CD8-positive, alpha-beta memory T cell (primary cell): ENCODE data around the gene TMEM200A. TPM values are rescaled to one million over a fixed set of nuclear protein-coding genes. Genes with fewer than 3 reads are reported as not detected.
A peak's percentile ranks its signal among the peaks of the same experiment; 100 is the strongest.

Experiments used
- CTCF ChIA-PET: fragments of 350-600 bp; sonication (Branson Sonifier 250); formaldehyde crosslinking; loops from one replicate; lab custom pipeline; 2021; ENCODE audit warnings: antibody characterized with exemption; lab: Charles Lee
- POLR2A ChIA-PET: fragments of 350-600 bp; sonication (Branson Sonifier 250); formaldehyde crosslinking; loops from one replicate; lab custom pipeline; 2021; ENCODE audit warnings: antibody characterized with exemption; lab: Charles Lee
- DNase-seq, 5 donors: peaks; one replicate each; pipeline versions ENCODE4 v3.0.0 to v3.0.0-alpha.2; 2020 to 2022; ENCODE audit warnings: mixed read lengths in 1 of 5
- H3K27ac ChIP-seq: one replicate; pipeline ENCODE4 v1.7.0; 2013; ENCODE audit warnings: low read depth, mild to moderate bottlenecking, low read length, moderate library complexity
- H3K27me3 ChIP-seq: 2 replicates; pipeline ENCODE4 v1.7.0; 2013; ENCODE audit warnings: low read length, mild to moderate bottlenecking; ENCODE audit not compliant: insufficient read depth, poor library complexity, severe bottlenecking
- H3K36me3 ChIP-seq: 2 replicates; pipeline ENCODE4 v1.7.0; 2013; ENCODE audit warnings: mild to moderate bottlenecking, low read length, moderate library complexity; ENCODE audit not compliant: insufficient read depth
- H3K4me1 ChIP-seq: 2 replicates; pipeline ENCODE4 v1.7.0; 2013; ENCODE audit warnings: mild to moderate bottlenecking, low read length, moderate library complexity; ENCODE audit not compliant: insufficient read depth
- H3K4me3 ChIP-seq: 2 replicates; pipeline ENCODE4 v1.7.0; 2013; ENCODE audit warnings: mild to moderate bottlenecking, low read length
- H3K9me3 ChIP-seq: 2 replicates; pipeline ENCODE4 v1.7.0; 2013; ENCODE audit warnings: mild to moderate bottlenecking, low read length
- H3K27ac Mint-ChIP-seq, 8 donors: one replicate each; pipeline ENCODE4 v1.8.0; 2020 to 2021; ENCODE audit warnings: mixed read lengths in 8 of 8, mild to moderate bottlenecking in 6 of 8, inconsistent platforms in 3 of 8, moderate library complexity in 3 of 8
- H3K27me3 Mint-ChIP-seq, 2 donors: one replicate each; pipeline ENCODE4 v1.8.0; 2020 to 2021; ENCODE audit warnings: mixed read lengths in 2 of 2, mild to moderate bottlenecking in 1 of 2, moderate library complexity in 1 of 2
- H3K36me3 Mint-ChIP-seq, 3 donors: one replicate each; pipeline ENCODE4 v1.8.0; 2020 to 2021; ENCODE audit warnings: mixed read lengths in 3 of 3, inconsistent platforms in 1 of 3, mild to moderate bottlenecking in 1 of 3
- H3K4me1 Mint-ChIP-seq, 3 donors: one replicate each; pipeline ENCODE4 v1.8.0; 2020 to 2021; ENCODE audit warnings: mixed read lengths in 3 of 3, inconsistent platforms in 1 of 3, mild to moderate bottlenecking in 1 of 3
- H3K4me3 Mint-ChIP-seq, 7 donors: one replicate each; pipeline ENCODE4 v1.8.0; 2020 to 2021; ENCODE audit warnings: mixed read lengths in 7 of 7, mild to moderate bottlenecking in 6 of 7, moderate library complexity in 4 of 7, inconsistent platforms in 2 of 7
- H3K9me3 Mint-ChIP-seq, 5 donors: one replicate each; pipeline ENCODE4 v1.8.0; 2020 to 2022; ENCODE audit warnings: mixed read lengths in 5 of 5, mild to moderate bottlenecking in 3 of 5, moderate library complexity in 2 of 5, inconsistent platforms in 1 of 5
- polyA plus RNA-seq: library from polyadenylated mRNA; unstranded; fragments of 300-500 nt; fragmentation: Illumina TruSeq; gene quantifications from one replicate; pipeline ENCODE4 v1.2.3, GENCODE V29; 2021
- total RNA-seq, 2 experiments: library from RNA; stranded (reverse); gene quantifications; one replicate each; pipeline ENCODE4 v1.2.3, GENCODE V29; 2021

Gene TMEM200A
- total and polyA plus RNA-seq, 3 experiments from 2014 or later = 1.4 to 1.7 (median 1.5) TPM

DNA sequence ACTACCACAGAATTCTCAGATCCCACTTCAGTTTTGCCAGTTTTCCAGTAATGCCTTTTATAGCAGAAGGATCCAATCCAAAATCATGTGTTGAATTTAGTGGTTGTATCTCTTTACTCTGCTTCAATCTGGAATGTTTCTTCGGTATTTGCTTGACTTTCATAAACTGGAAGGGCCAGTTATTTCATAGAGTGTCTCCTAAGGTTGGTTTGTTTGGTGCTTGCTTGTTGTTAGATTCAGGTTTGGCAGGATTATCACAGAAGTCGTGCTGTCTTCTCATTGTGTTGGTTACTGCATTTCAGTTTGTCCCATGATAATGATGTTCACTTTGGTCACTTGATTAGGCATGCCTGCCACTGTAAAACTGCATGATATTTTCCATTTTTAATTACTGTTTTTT, 45.7 kb downstream of the TMEM200A start:
- no peak overlapping the region for H3K4me3 Mint-ChIP-seq
- no peak overlapping the region for H3K27ac Mint-ChIP-seq
- POLR2A ChIA-PET = no interaction called here
- no peaks in the 10 kb centered on the region for H3K4me1 ChIP-seq
- H3K36me3 ChIP-seq = no peaks in the 10 kb centered on the region
- peaks cover 0 to 12% (median 2%) of the 10 kb centered on the region in 3 donors for H3K36me3 Mint-ChIP-seq
- CTCF ChIA-PET = no interaction called here
- H3K9me3 Mint-ChIP-seq = peaks cover 0 to 4% (median 0%) of the 10 kb centered on the region in 5 donors
- peaks cover 0 to 3% of the 10 kb centered on the region in 2 donors for H3K27me3 Mint-ChIP-seq
- H3K4me3 ChIP-seq = no peak overlapping the region
- peaks cover 0 to 11% (median under 1%) of the 10 kb centered on the region in 3 donors for H3K4me1 Mint-ChIP-seq
- H3K27ac ChIP-seq = no peak overlapping the region
- H3K27me3 ChIP-seq = no peaks in the 10 kb centered on the region
- no peaks in the 10 kb centered on the region for H3K9me3 ChIP-seq
- no peak for DNase-seq

DNA sequence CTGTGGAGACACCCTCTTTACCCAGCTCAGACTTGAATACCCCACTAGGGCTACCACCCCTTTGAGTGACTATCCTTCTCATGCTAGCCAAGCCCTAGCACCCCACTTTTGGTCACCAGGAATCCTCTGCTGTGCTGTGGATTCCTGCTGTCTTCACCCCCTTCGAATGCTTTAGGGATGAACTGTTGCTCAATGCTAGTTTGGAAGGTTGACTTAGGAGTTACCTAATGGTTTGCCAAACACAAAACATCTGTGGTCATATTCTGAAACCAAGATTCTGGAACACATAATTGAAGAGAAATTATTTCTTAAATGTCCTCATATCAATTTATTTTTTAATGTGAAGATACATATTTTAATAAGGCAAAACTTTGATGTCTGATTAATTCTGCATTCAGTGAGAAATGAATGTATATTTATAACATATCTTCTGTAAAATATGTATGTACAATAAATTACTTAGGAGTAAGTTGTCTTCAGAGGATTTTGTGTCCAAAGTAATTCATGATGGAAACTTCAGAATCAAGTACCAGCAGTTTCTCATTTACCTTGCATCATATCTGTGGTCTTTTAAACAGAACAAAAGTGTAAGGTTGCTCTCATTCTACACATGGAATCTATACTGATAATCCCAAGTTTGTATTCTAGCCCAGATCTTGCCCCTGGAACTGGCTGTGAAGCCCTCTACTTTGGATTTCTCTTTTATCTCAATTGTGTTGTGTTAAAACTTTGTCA, 46.9 kb downstream of the TMEM200A start:
- H3K9me3 Mint-ChIP-seq = peaks cover 0 to 4% (median 0%) of the 10 kb centered on the region in 5 donors
- no peaks in the 10 kb centered on the region for H3K36me3 ChIP-seq
- H3K4me1 Mint-ChIP-seq = peaks cover 0 to 10% (median 5%) of the 10 kb centered on the region in 3 donors
- no peak overlapping the region for H3K27ac ChIP-seq
- peaks cover 0 to 12% (median 2%) of the 10 kb centered on the region in 3 donors for H3K36me3 Mint-ChIP-seq
- no peak overlapping the region for H3K4me3 Mint-ChIP-seq
- H3K27me3 Mint-ChIP-seq = peaks cover 0 to 3% of the 10 kb centered on the region in 2 donors
- no peak for DNase-seq
- CTCF ChIA-PET = no interaction called here
- H3K27ac Mint-ChIP-seq = no peak overlapping the region
- H3K4me1 ChIP-seq = no peaks in the 10 kb centered on the region
- no peak overlapping the region for H3K4me3 ChIP-seq
- no peaks in the 10 kb centered on the region for H3K27me3 ChIP-seq
- no peaks in the 10 kb centered on the region for H3K9me3 ChIP-seq
- POLR2A ChIA-PET = no interaction called here

- no peaks in the 10 kb centered on the region for H3K9me3 ChIP-seq
- peaks cover 2 to 10% (median 8%) of the 10 kb centered on the region in 3 donors for H3K4me1 Mint-ChIP-seq
- peak overlapping the region in 1 of 8 donors; percentile 25 for H3K27ac Mint-ChIP-seq
- H3K27me3 Mint-ChIP-seq = no peaks in the 10 kb centered on the region
- H3K9me3 Mint-ChIP-seq = no peaks in the 10 kb centered on the region
- H3K27ac ChIP-seq = no peak overlapping the region
- CTCF ChIA-PET = no interaction called here
- H3K36me3 Mint-ChIP-seq = peaks cover 0 to 7% (median 6%) of the 10 kb centered on the region in 3 donors
- H3K36me3 ChIP-seq = no peaks in the 10 kb centered on the region
- no peaks in the 10 kb centered on the region for H3K4me1 ChIP-seq
- no peak for DNase-seq
- H3K4me3 ChIP-seq = no peak overlapping the region
- POLR2A ChIA-PET = no interaction called here
- no peak overlapping the region for H3K4me3 Mint-ChIP-seq
- H3K27me3 ChIP-seq = no peaks in the 10 kb centered on the region
Measured at GRCh38 chr6:130417951-130418350, 52.1 kb downstream of the TMEM200A start.

GRCh38 chr6:130420911-130421310, 55.1 kb downstream of the TMEM200A start:
- H3K9me3 ChIP-seq = no peaks in the 10 kb centered on the region
- no peaks in the 10 kb centered on the region for H3K36me3 ChIP-seq
- no peak for DNase-seq
- no peaks in the 10 kb centered on the region for H3K27me3 ChIP-seq
- Mint-ChIP-seq H3K36me3 (peaks cover 0 to 6% (median 5%) of the 10 kb centered on the region in 3 donors), H3K4me1 (peaks cover 2 to 10% (median 8%) of the 10 kb centered on the region in 3 donors), H3K4me3 (peak overlapping the region in 1 of 7 donors; percentile 5), H3K27me3 (no peaks in the 10 kb centered on the region), H3K27ac (no peak overlapping the region), H3K9me3 (no peaks in the 10 kb centered on the region)
- no peak overlapping the region for H3K27ac ChIP-seq
- H3K4me1 ChIP-seq = no peaks in the 10 kb centered on the region
- ChIA-PET POLR2A (no interaction called here), CTCF (interaction anchor here (1.0 kb wide), 1 partner anchor 37 kb away, joined by 3 read pairs; no protein-coding TSS in a partner anchor)
- H3K4me3 ChIP-seq = no peak overlapping the region

- no peaks in the 10 kb centered on the region for H3K4me1 ChIP-seq
- no peak overlapping the region for H3K27ac Mint-ChIP-seq
- H3K4me3 Mint-ChIP-seq = no peak overlapping the region
- no peak overlapping the region for H3K27ac ChIP-seq
- no peak for DNase-seq
- ChIA-PET POLR2A (no interaction called here), CTCF (interaction anchor here (1.0 kb wide), 1 partner anchor 36 kb away, joined by 3 read pairs; no protein-coding TSS in a partner anchor)
- no peak overlapping the region for H3K4me3 ChIP-seq
- H3K27me3 ChIP-seq = no peaks in the 10 kb centered on the region
- H3K36me3 ChIP-seq = no peaks in the 10 kb centered on the region
- peaks cover 0 to 6% (median 5%) of the 10 kb centered on the region in 3 donors for H3K36me3 Mint-ChIP-seq
- no peaks in the 10 kb centered on the region for H3K9me3 Mint-ChIP-seq
- peaks cover 2 to 9% (median 8%) of the 10 kb centered on the region in 3 donors for H3K4me1 Mint-ChIP-seq
- no peaks in the 10 kb centered on the region for H3K27me3 Mint-ChIP-seq
- H3K9me3 ChIP-seq = no peaks in the 10 kb centered on the region
Measured at GRCh38 chr6:130421585-130421984, 55.8 kb downstream of the TMEM200A start.

DNA sequence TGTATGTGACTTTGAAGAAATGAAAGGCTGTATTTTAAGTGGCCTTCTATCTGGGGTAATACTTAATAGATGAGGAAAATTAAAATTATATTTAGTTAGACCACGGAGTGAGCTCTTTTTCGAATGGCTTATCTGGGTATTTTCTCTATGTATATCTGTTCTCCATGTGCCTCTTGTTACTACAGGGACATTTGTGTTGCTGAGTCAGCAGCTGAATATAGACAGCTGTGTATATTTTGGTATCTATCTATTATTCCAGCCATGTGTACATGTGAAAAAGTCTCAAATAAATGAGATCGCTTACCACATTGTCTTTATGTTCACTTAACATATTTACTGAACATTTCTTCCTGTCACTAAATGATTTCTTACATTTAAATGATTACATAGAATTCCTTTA, 57.2 kb downstream of the TMEM200A start:
- Mint-ChIP-seq H3K9me3 (no peaks in the 10 kb centered on the region), H3K4me3 (no peak overlapping the region), H3K4me1 (peaks cover under 1 to 2% (median 1%) of the 10 kb centered on the region in 3 donors), H3K36me3 (peaks cover 0 to 6% (median 5%) of the 10 kb centered on the region in 3 donors), H3K27ac (no peak overlapping the region), H3K27me3 (no peaks in the 10 kb centered on the region)
- Histone ChIP-seq H3K4me3 (no peak overlapping the region), H3K27me3 (no peaks in the 10 kb centered on the region), H3K4me1 (no peaks in the 10 kb centered on the region), H3K27ac (no peak overlapping the region), H3K9me3 (no peaks in the 10 kb centered on the region), H3K36me3 (no peaks in the 10 kb centered on the region)
- POLR2A ChIA-PET = no interaction called here
- CTCF ChIA-PET = no interaction called here
- DNase-seq = no peak

DNA sequence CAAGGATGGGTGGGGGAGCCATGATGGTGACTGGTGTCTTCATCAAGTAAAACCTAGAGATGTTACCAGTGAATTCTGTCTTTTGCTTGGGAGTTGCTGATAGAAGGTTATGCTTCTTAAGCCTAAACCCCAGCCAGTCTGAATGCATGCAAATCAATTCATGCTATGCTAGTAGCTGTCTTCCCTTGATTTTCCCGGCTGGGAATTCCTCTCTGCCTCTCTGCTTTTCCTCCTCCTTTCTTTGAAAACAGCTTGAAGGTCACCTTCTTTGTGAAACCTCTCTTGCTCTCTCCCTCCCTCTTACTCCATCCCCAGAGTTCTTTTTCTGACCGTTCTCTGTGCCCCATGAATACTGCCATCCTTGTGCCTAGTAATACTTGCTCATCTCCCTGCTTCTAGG, 58.9 kb downstream of the TMEM200A start:
- H3K27ac ChIP-seq = no peak overlapping the region
- no peak overlapping the region for H3K4me3 Mint-ChIP-seq
- no peaks in the 10 kb centered on the region for H3K9me3 Mint-ChIP-seq
- H3K36me3 Mint-ChIP-seq = peaks cover 0 to 6% (median 5%) of the 10 kb centered on the region in 3 donors
- H3K9me3 ChIP-seq = no peaks in the 10 kb centered on the region
- no peak for DNase-seq
- no peak overlapping the region for H3K27ac Mint-ChIP-seq
- no peak overlapping the region for H3K4me3 ChIP-seq
- H3K36me3 ChIP-seq = no peaks in the 10 kb centered on the region
- CTCF ChIA-PET = no interaction called here
- POLR2A ChIA-PET = no interaction called here
- H3K27me3 Mint-ChIP-seq = no peaks in the 10 kb centered on the region
- H3K27me3 ChIP-seq = no peaks in the 10 kb centered on the region
- H3K4me1 Mint-ChIP-seq = no peaks in the 10 kb centered on the region
- H3K4me1 ChIP-seq = no peaks in the 10 kb centered on the region

GRCh38 chr6:130425537-130425936, 59.7 kb downstream of the TMEM200A start:
- Mint-ChIP-seq H3K9me3 (no peaks in the 10 kb centered on the region), H3K36me3 (peaks cover 0 to 9% (median 6%) of the 10 kb centered on the region in 3 donors), H3K4me1 (no peaks in the 10 kb centered on the region), H3K27ac (no peak overlapping the region), H3K27me3 (no peaks in the 10 kb centered on the region), H3K4me3 (no peak overlapping the region)
- CTCF ChIA-PET = no interaction called here
- Histone ChIP-seq H3K27ac (no peak overlapping the region), H3K4me1 (no peaks in the 10 kb centered on the region), H3K9me3 (no peaks in the 10 kb centered on the region), H3K4me3 (no peak overlapping the region), H3K27me3 (no peaks in the 10 kb centered on the region), H3K36me3 (no peaks in the 10 kb centered on the region)
- POLR2A ChIA-PET = no interaction called here
- no peak for DNase-seq
